Ascending aorta (tissue), 2 donors: ENCODE results near the gene CCR9. TPM values are rescaled to one million over a fixed set of nuclear protein-coding genes. Genes with fewer than 3 reads are reported as not detected.

ENCODE experiments used
- DNase-seq, 2 donors: peaks; one replicate each; pipeline ENCODE4 v3.0.0-alpha.2; 2019; ENCODE audit warnings: low spot score in 2 of 2
- H3K27ac ChIP-seq, 2 donors: fragments of 200-600 bp; sonication (generic); one replicate each; pipeline ENCODE4 v1.5.1; 2016 to 2017; ENCODE audit warnings: mild to moderate bottlenecking in 1 of 2
- H3K27me3 ChIP-seq: fragments of 200-600 bp; sonication (generic); one replicate; pipeline ENCODE4 v1.5.1; 2017
- H3K36me3 ChIP-seq, 2 donors: fragments of 200-600 bp; sonication (generic); one replicate each; pipeline ENCODE4 v1.5.1; 2016
- H3K4me1 ChIP-seq, 2 donors: fragments of 200-600 bp; sonication (generic); one replicate each; pipeline ENCODE4 v1.5.1; 2016 to 2017; ENCODE audit warnings: mild to moderate bottlenecking in 1 of 2
- H3K4me3 ChIP-seq, 2 donors: fragments of 200-600 bp; sonication (generic); one replicate each; pipeline ENCODE4 v1.5.1; 2016 to 2017; ENCODE audit warnings: mild to moderate bottlenecking in 1 of 2
- H3K9me3 ChIP-seq, 2 donors: fragments of 200-600 bp; sonication (generic); one replicate each; pipeline ENCODE4 v1.5.1; 2016
- CTCF ChIP-seq, 3 experiments: fragments of 200-600 bp in 2 of 3; fragments of 450-650 bp in 1 of 3; sonication (generic) in 2 of 3; IDR thresholded peaks; one replicate each; pipeline ENCODE4 v1.5.1; 2016 to 2019; ENCODE audit warnings: antibody characterized with exemption in 3 of 3, mild to moderate bottlenecking in 1 of 3, moderate library complexity in 1 of 3
- intact Hi-C: fragments of 100-400 bp; cut with DNase I; formaldehyde crosslinking; loops from one replicate; pipeline ENCODE4 v1.15.1; 2023
- total RNA-seq: library from RNA; depleted of rRNA; stranded (reverse); fragments of >200 nt; gene quantifications from one replicate; pipeline ENCODE4 v1.1.0, GENCODE V29; 2016

The CCR9 gene
- total RNA-seq, 1 donor from 2014 or later: not detected

DNA sequence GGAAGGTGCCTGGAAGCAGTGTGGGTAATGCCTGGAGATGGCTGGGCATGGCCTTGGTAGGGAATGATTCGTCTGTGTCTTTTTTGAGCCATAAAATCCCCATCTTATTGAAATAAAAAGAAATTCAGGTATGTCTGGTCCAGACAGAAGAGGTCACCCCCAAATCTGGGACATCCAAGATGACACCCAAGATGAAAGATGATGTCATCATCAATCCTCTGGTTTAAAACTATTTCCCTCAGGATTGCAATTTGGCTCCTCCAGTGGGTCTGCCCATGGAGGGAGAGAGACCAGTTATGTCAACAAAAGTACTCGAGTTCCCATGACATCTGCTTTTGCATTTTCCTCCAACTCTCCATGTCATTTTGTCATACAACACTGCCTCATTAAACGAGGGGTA lies 16.7 kb upstream of the CCR9 start:
- no peak for TF ChIP-seq CTCF (IDR thresholded peaks at IDR 0.05)
- Histone ChIP-seq H3K27me3 (no peaks in the 10 kb centered on the region), H3K36me3 (no peaks in the 10 kb centered on the region), H3K4me3 (no peak overlapping the region), H3K27ac (no peak overlapping the region), H3K9me3 (no peaks in the 10 kb centered on the region), H3K4me1 (no peaks in the 10 kb centered on the region)
- DNase-seq: no peak
- intact Hi-C loops: no loop called here

DNA sequence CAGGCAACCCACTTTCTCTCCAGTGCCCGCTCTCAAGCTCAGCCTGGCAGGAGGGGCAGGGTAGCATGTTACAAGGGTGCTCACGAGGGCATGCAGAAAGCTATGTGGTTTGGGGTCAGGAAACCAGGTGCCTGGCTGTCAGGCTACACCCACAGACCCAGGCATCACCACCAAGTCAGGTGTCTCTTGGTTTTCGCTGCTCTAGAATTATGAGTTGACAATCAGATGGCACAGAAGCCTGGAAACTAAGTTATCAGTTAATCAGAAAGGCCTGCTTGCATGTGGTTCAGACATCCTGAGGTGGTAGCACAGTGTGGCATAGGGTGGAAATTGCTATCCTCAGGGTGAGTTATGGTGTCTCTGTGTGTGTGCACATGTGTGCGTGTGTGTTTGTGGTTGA lies 16.2 kb upstream of the CCR9 start:
- no peaks in the 10 kb centered on the region for H3K4me1 ChIP-seq
- H3K36me3 ChIP-seq: no peaks in the 10 kb centered on the region
- no peak for DNase-seq
- H3K27me3 ChIP-seq: no peaks in the 10 kb centered on the region
- H3K27ac ChIP-seq: no peak overlapping the region
- H3K9me3 ChIP-seq: no peaks in the 10 kb centered on the region
- no peak for TF ChIP-seq CTCF (IDR thresholded peaks at IDR 0.05)
- H3K4me3 ChIP-seq: no peak overlapping the region
- intact Hi-C loops: no loop called here

DNA sequence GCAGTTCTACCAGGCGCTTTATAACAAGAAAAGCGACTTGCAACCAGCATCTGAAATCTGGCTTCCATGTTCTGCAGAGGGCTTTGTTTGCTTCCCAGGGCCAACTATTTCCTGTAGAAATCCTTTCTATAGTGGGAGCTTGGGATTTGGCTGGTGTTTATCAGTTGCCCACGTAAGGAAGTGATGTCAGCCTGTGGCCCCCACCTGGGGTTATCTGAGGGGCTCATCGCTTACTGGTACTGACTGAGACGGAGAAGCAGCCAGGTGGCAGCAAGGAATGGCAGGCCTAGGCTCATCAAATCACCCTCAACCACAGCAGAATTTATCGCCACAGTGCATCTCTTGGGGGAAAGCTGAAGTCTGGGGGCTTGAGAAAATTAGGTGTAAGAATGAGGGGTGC lies 14.6 kb upstream of the CCR9 start:
- H3K9me3 ChIP-seq: no peaks in the 10 kb centered on the region
- no peak for TF ChIP-seq CTCF (IDR thresholded peaks at IDR 0.05)
- H3K36me3 ChIP-seq: no peaks in the 10 kb centered on the region
- H3K4me3 ChIP-seq: no peak overlapping the region
- no peak overlapping the region for H3K27ac ChIP-seq
- H3K27me3 ChIP-seq: no peaks in the 10 kb centered on the region
- H3K4me1 ChIP-seq: no peaks in the 10 kb centered on the region
- no peak for DNase-seq
- intact Hi-C loops: no loop called here

DNA sequence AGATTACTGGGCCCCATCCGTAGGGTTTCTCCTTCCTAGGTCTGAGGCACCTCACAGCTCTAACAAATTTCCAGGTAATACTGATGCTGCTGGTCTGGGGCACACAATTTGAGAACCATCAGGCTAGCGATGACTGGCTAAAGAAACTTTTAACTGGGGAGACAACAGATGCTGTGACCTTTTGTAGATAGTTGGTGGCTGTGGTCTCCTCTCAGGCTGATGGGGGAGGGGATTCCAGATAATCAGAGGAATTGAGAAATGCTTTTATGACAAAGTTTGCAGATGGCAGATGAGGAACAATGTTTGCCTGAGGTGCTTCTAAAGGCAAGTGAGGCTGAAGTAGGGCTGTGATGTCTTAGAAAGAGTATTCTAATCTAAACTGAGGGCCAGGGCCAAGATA lies 13.8 kb upstream of the CCR9 start:
- Histone ChIP-seq H3K4me1 (no peaks in the 10 kb centered on the region), H3K36me3 (no peaks in the 10 kb centered on the region), H3K27me3 (no peaks in the 10 kb centered on the region), H3K9me3 (no peaks in the 10 kb centered on the region), H3K27ac (no peak overlapping the region), H3K4me3 (no peak overlapping the region)
- intact Hi-C loops: no loop called here
- no peak for DNase-seq
- no peak for TF ChIP-seq CTCF (IDR thresholded peaks at IDR 0.05)

DNA sequence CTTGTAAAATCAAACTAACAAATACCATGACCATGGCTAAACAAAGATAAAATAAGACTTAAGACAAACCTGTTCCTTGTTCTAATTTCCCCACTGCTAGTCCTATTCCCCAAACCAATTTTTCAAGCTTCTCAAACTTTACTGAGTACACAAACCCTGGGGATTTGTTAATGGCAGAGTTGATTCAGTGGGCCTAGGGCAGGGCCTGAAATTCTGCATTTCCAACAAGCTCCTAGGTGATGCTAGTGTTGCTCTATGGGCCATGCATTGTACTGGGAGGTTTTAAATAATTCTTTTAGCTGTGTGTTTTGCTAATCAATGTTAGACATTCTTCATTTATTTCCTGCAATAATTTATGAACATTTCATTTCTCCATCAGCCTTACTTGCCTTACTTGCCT lies 13.3 kb upstream of the CCR9 start:
- Histone ChIP-seq H3K4me3 (no peak overlapping the region), H3K27ac (no peak overlapping the region), H3K9me3 (no peaks in the 10 kb centered on the region), H3K36me3 (no peaks in the 10 kb centered on the region), H3K4me1 (no peaks in the 10 kb centered on the region), H3K27me3 (no peaks in the 10 kb centered on the region)
- DNase-seq: no peak
- intact Hi-C loops: no loop called here
- no peak for TF ChIP-seq CTCF (IDR thresholded peaks at IDR 0.05)

GRCh38 chr3:45873638-45874037 lies 12.7 kb upstream of the CCR9 start:
- H3K4me3 ChIP-seq: no peak overlapping the region
- DNase-seq: no peak
- no peak for TF ChIP-seq CTCF (IDR thresholded peaks at IDR 0.05)
- no peaks in the 10 kb centered on the region for H3K36me3 ChIP-seq
- intact Hi-C loops: no loop called here
- H3K27me3 ChIP-seq: no peaks in the 10 kb centered on the region
- H3K27ac ChIP-seq: no peak overlapping the region
- no peaks in the 10 kb centered on the region for H3K4me1 ChIP-seq
- H3K9me3 ChIP-seq: no peaks in the 10 kb centered on the region
